Measurements from ENCODE around the gene FOXL2.
A peak's percentile ranks its signal among the peaks of the same experiment; 100 is the strongest.
"Not testable (repeated sequence)": the region's sequence is repeated elsewhere in the genome, so short reads cannot be mapped to it uniquely, and the experiment has no call there.

Gene FOXL2

DNA sequence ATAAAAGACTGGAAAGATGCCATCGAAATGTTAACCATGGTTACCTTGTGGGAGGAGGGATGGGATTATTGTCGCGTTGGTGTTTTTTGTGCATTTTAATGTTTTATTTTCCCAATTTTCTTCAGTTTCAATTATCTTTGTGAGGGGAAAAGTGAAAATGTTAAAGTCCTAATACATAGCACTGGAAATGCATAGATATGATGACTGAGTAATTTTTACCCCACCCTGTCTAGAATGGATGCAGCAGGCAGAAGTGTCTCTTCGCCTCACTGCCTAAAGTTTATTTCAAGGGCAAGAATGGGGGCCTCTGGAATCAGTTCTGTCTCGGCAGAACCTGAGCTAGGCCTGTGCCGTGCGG is 11.5 kb downstream of the FOXL2 start:
- no peak for DNase-seq (ENCODE audit: extremely low spot score, insufficient read length, low read depth)
- FAIRE-seq = no peak

DNA sequence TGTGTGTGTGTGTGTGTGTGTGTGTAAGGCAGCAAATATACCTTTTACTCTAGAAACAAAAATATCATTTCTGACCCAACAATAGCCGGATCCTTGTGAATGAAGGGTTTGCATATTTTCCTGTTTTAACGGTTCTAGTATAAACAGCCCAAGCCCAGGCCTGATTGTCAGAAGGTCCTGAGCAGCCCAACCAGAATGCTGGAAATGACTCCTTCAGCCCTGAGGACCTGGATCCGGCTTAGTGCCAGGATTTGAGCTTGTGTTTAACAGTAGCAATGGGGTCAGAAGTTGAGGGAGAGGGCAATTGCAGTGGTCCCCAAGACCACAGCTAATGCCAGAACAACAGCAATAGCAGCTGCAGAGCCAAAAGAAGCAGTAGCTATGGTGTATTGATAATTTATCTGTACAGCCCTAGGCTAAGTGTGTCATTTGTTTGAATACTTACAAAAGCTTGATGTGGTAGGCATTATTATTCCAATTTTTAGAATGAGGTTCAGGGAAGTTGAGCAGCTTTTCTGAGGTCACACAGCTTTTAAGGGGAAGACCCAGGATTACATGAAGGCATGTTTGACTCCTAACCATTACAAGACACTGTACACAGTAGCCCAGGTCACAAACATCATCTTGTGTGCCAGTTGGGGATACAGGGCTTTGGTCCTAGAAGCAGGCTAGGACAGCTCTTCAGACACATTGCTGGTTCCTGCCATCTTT is 12.8 kb downstream of the FOXL2 start:
- FAIRE-seq = no peak
- no peak for DNase-seq (ENCODE audit: extremely low spot score, insufficient read length, low read depth)

DNA sequence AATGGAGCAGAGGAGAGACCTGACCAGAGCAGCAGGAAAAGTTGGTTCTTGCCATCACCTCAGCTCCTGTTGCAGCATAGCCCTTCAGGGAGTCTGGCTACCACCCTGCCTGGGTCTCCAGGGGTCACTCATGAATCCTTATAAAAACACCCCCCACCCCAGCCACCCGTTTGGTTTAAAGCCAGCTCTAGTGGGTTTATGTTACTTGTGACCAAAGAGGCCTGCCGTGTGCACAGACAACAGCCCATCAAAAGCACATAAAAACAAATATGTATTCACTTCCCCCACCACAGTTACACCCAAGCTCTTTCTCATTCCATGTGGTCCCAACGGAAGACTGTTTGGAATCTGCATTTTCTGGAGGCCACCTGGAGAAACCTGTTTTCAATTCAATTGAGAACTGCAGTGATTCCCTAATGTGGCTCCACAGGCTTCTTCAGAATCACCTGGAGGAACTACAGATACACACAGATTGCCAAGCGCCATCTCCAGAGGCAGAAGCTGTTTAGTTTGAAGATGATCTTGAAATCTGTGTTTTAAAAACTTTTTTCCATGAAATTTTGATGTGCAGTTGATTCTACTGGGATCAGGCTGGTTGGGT is 13.8 kb downstream of the FOXL2 start:
- DNase-seq (ENCODE audit: extremely low spot score, insufficient read length, low read depth) (no peak), FAIRE-seq (no peak)

DNA sequence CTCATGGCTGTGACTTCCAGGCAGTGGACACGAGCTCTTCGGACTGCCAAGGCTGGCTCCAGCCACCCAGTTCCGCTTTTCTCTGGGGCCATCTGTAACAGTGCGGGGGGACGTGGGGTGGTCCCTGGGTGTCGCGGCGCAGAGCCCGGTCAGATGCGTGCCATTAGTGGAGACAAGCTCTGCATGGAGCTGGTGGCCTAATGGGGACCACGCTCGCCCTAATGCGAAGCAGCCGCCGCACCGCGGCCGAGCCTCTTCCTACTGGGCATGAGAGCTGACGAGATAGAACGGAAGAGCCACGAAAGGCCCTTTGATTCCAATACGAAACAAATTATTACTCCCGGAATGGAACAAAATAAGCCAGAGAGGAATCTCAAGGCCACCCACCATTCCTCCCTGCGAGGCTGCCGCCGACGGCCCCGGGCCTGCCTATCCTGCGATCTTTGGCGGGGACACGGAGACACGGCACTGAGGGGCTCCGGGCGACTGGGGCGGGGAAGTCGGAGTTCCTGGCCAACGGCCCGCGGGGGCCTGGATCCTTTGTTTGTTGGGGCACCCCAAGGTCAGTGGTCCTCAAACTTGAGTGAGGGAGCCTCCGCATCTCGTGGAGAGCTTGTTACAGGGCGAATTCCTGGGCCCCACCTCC is 18.1 kb downstream of the FOXL2 start:
- FAIRE-seq (no peak), DNase-seq (ENCODE audit: extremely low spot score, insufficient read length, low read depth) (no peak)

DNA sequence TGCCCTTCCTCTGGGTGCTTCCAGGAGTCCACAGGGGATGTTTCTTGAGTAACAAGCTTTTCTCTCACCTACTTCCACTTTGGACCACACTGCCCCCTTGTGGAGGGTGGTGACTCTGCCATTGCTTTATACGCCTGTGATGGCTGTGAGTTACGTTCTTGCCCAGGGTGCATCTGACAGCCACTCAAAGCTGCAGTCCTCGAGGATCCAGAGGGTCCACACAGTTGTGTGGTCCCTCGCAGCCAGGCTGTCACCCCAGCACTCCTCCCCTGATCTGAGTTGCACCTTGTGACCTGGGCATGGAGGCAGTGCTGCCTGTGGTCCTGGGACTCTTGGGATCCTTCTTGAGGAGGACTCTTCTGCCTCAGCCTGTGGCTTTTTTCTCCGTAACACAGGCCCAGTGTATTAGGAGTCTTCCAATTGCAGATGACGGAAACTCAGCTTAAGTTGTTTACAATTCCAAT is 23.4 kb downstream of the FOXL2 start:
- peak; percentile 77 for FAIRE-seq
- peak; percentile 64 for DNase-seq (ENCODE audit: extremely low spot score, insufficient read length, low read depth)

DNA sequence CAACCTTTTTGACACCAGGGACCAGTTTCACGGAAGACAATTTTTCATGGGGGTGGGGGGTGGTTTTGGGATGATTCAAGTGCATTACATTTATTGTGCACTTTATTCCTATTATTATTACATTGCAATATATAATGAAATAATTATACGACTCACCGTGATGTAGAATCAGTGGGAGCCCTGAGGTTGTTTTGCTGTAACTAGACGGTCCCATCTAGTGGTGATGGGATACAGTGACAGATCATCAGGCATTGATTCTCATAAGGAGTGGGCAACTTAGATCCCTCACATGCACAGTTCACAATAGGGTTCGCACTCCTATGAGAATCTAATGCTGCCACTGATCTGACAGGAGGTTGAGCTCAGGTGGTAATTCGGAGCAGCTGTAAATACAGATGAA is 24.5 kb downstream of the FOXL2 start:
- not testable (repeated sequence) for DNase-seq (ENCODE audit: extremely low spot score, insufficient read length, low read depth)

DNA sequence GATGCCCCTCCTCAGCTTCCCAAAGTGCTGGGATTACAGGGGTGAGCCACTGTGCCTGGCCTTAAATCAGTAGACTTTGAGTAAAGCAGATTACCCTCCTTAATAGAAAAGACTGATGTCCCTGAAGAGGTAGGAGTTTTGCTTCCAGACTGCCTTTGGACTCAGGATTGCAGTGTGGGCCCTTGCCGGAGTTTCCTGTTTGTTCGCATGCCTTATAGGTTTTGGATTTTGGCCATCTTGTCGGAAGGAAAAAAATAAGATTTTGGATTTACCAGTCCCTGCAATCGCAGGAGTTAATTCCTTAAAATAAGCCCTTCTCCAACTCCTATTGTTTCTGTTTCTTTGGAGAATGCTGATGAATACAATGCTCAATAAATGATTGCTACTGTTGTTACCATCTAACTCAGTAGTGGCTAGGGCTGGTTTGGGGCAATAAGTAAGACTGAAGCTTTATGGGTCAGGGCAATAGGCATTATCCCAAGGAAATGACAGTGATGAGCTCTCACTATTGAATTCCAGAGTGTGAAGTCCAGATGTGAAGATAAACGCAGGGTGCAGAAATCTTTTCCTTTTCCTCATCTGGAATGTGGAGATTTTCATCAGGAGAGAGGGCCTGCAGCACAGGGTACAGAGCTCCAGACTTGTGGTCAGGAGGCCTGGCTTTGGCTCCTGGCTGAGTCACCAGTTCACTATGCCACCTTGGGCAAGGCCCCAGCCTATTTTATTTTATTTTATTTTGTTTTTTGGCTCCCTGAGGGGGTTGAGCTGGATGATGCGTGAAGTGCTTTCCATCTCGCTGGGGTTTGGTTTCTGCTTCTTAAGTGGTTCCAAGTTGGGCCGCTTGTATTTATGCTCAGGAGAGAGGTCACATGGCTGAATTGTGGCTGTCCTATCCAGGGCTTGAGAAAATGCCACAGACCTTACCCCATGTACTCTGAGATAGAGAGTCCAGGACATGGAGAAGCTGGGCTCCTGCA is 25.3 kb downstream of the FOXL2 start:
- DNase-seq (ENCODE audit: extremely low spot score, insufficient read length, low read depth) (no peak), FAIRE-seq (no peak)

More for the DNA sequence above, 24.5 kb downstream of the FOXL2 start:
- not testable (repeated sequence) for FAIRE-seq

DNA sequence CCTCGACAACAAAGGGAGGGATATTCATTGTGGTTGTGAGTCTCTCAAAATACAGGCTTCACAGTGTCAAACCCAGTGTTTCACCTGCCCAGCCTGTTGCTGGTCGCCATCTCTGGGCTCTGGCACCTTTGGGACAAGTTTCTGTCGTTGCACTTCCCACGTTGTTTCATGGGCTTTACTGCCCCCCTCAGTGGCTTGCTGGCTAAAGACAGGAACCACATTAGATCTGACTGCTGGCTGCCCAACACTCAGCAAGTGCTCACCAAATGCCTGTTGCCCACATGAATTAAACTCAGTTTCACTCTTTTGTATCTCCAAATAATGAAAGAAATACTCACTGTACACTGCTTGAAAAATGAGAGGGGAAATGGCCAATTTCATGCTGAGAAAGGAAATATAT is 27.6 kb downstream of the FOXL2 start:
- FAIRE-seq = no peak
- DNase-seq (ENCODE audit: extremely low spot score, insufficient read length, low read depth) = no peak

DNA sequence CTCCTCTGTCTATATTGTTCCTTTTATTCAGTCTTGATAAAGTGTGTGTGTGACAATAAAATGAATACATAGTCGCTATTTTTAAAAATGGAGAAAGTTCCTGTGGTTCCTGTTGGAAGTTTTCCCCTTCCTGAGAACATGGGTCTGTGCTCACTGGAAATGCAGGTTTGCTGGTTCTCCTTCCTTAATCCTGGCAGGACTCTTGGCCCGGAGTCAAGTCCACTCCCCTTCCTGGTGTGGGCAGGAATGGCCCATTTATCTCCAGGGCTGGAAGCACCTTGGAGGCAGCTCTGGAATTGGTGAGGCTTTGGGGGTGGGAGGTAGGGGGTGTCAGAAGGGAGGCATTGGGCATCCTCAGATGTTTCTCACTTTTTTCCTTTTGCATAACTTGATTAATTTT is 30.1 kb downstream of the FOXL2 start:
- DNase-seq (ENCODE audit: extremely low spot score, insufficient read length, low read depth) (no peak), FAIRE-seq (no peak)

DNA sequence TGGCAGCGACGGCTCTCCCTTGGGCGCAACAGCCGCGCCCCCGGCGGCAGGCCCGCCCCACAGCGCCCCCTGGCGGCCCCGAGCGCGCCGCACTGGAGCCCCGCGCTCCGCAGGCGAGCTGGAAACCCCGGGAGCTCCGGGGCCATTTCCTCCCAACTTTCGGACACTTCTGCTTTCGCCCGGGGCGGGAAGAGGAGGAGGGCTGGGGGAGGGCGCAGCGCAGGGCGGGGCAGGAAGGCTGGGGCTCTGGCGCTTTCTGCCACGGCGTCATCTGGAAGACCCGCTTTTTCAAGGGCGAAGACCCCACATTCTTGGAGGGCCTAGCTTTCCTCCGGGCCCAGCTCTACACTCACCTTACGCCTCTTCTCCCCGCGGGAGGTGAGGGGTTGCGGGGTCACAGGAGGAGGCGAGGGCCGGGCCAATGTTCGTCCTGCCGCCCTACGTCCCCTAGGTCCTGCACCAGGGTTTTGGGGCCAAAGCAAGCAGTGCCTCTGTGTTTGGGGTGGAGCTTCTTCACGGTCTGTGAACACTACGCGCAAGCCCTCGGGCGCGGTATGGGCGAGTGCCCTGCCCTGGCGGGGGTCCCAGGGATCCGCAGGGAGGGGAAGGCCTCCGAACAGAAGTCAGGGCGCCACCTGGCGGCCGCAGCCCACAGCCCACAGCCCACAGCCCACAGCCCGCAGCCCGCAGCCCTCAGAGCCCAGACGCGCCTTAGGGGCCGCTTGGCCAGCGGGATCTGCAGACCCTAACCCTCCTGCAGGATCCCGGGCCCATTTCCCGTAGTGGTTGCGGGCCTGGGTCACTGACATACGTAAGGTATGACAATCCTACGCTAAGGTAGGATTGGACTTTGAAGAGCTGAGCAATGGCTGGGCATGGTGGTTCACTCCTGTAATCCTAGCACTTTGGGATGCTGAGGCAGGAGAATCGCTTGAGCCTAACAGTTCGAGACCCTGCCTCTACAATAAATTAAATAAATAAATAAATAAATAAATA is 31.1 kb downstream of the FOXL2 start:
- DNase-seq (ENCODE audit: extremely low spot score, insufficient read length, low read depth) (peak; percentile 81), FAIRE-seq (peak; percentile 70)

DNA sequence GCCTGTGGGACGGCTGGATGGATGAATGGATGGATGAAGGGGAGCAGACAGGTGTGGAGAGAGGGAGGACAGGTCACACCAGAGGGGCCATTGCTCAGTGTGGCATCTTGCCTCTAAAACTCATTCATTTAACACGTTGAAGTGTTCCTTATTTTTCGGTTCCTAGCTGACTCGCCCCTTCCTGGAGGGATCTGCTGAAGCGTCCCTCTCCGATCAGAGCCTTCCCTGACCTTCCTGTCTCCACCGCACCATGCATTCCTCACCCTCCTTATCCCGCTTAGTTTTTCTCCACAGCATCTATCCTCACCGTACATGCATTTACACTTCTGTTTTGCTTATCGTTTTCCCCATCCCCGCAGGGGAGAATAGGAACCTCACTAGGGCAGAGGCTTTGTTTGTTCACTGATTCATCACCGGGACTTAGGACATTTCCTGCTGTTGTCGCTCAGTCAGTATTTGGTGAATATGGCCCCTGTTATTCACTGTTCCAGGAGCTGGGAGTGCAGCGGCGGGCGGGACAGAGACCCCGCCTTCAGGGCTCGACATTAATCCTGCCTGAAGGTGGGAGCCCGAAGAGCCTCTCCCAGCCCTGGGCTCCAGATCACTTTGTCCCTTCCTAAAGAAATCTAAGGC is 32.0 kb downstream of the FOXL2 start:
- DNase-seq (ENCODE audit: extremely low spot score, insufficient read length, low read depth) (no peak), FAIRE-seq (no peak)

DNA sequence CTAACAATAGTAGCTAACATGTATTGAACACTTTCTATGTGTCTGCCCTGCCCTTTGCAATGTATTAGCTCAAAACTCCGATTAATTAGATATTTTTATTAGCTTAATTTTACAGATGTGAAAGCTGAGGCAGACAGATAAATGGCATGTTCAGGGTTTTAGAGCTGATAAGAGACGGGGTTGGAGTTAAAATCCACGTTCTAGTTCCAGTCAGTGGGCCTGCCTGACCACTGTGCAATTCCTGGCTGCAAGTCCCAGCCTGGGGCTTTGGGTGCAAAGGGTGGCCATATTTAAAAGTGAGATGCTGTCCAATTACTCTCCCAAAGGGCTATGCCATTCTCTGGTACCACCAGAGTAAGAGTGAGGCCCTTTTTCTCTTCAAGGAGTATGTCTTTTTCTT is 33.2 kb downstream of the FOXL2 start:
- no peak for FAIRE-seq

DNA sequence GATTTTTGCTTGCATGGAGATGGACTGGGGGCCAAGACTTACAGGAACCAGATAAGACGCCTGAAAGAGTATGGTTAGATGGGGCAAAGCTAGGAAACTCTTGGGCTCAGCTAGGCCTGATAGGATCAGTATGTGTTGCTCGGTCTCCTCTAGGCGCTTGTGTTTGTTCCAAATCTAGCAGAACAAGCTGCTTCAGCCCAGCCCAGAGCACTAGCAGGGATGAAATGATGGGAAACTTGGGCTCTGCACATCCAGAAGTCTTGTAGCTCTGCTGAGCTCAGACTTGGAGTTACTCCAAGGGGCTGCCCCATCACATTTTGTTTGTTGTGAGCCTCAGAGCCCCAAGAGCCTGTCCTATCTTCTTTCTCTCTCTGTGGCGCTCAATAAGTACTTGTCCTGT is 34.7 kb downstream of the FOXL2 start:
- FAIRE-seq (no peak), DNase-seq (ENCODE audit: extremely low spot score, insufficient read length, low read depth) (no peak)

More for the DNA sequence above, 33.2 kb downstream of the FOXL2 start:
- DNase-seq (ENCODE audit: extremely low spot score, insufficient read length, low read depth) = no peak

DNA sequence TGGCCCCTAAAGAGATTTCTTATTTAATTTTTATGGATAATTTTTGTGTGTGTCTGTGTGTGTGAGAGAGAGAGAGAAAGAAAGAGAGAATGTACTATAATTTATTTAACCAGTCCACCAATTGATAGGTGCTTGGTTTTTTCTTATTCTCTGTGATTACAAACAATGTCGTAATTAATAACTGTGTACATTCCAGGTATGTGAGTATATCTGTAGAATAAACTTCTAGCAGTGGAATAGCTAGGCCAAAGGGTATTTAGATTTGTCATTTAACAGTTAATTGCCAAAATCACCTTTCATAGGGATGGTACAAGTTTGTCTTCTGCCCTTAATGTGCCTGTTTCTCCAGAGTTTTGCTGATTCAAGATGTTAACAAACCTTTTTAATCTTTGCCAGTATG is 35.3 kb downstream of the FOXL2 start:
- no peak for DNase-seq (ENCODE audit: extremely low spot score, insufficient read length, low read depth)

DNA sequence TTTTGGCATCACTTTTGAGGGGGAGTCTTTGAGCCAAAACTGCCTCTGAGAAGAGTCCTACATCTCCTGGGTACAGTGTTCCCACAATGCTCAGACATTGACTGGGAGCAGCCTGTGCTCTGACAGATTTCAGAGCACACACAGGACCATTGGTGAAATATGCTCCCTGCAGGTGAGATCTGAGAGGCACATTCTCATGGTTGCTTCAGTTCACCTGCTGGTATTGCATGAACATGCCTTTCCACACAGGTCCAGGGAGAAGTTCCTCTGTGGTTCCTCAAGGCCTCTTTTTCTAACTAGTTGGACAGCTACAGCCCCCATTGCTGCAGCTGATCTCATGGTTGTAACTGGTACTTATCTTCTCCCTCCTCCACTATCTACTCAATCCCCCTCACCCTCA is 37.0 kb downstream of the FOXL2 start:
- no peak for DNase-seq (ENCODE audit: extremely low spot score, insufficient read length, low read depth)
- FAIRE-seq = no peak

More for the DNA sequence above, 35.3 kb downstream of the FOXL2 start:
- no peak for FAIRE-seq

DNA sequence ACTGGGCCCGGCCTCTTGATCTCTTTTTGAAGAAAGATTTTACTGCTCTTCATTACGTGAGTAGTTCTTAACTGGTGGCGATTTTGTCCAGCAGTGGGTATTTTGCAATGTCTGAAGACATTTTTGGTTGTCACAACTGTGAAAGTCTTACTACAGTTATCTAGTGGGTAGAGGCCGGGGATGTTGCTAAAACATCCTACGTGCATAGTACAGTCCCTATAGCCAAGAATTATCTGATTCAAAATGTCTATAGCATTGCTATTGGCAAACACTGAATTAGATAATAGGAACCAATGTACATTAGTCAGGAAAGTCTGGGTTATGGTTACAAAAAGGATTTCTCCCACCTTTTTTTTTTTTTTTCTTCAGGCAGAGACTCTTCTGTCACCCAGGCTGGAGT is 38.1 kb downstream of the FOXL2 start:
- FAIRE-seq = no peak
- DNase-seq (ENCODE audit: extremely low spot score, insufficient read length, low read depth) = no peak

DNA sequence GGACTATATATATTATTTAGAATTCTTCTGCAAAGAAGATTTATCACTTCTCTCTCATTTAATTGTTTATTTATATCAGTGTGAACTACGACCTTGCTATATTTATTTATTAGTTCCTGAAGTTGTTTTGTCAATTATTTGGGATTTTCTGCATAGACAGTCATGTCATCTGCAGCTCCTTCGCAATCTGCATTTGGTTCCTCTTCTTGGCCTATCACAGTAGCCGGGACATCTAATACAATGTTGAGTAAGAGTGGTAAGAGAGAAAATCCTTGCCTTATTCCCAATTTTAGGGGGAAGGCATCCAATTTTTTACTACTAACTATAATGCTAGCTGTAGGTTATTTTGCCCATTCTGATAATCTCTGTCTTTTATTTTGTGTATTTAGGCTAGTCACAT is 39.4 kb downstream of the FOXL2 start:
- no peak for FAIRE-seq
- no peak for DNase-seq (ENCODE audit: extremely low spot score, insufficient read length, low read depth)

DNA sequence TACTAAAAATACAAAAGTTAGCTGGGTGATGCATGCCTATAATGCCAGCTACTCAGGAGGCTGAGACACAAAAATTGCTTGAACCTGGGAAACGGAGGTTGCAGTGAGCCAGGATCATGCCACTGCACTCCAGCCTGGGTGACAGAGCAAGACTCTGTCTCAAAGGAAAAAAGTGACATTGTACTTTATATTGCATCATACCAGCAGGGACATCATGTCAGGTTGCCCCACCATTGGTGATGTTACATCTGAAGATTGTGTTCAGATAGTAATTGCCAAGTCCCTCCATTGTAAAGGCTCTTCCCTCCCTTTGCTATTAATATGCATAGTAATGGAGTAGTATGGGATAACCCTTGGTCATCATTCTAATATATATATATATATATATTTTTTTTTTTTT is 44.8 kb downstream of the FOXL2 start:
- DNase-seq (ENCODE audit: extremely low spot score, insufficient read length, low read depth) (no peak), FAIRE-seq (no peak)

DNA sequence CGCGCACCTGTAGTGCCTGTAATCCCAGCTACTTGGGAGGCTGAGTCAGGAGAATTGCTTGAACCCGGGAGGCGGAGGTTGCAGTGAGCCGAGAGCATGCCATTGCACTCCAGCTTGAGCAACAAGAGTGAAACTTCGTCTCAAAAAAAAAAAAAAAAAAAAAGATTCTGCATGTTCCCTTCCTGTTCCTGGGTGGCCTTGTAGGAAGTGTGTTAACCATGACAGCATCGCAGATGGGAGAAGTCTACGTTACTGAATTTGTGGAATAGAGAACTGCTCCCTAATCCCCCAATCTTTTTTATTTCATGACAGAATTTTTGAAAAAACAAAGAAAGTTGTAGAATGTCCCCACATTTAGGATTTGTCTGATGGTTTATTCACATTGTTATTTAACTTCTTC is 45.4 kb downstream of the FOXL2 start:
- no peak for DNase-seq (ENCODE audit: extremely low spot score, insufficient read length, low read depth)
- FAIRE-seq = no peak
